Gastroesophageal sphincter (tissue), 4 donors: ENCODE measurements around the gene POMZP3. TPM values are rescaled to one million over a fixed set of nuclear protein-coding genes. Genes with fewer than 3 reads are reported as not detected.
"Not testable (repeated sequence)": the region's sequence is repeated elsewhere in the genome, so short reads cannot be mapped to it uniquely, and the experiment has no call there.

ENCODE experiments used
- ATAC-seq: fragments of 150-250 bp; one replicate; pipeline ENCODE4 v1.9.1; 2016; ENCODE audit warnings: mild to moderate bottlenecking, moderate library complexity
- H3K27ac ChIP-seq, 4 donors: fragments of 200-600 bp; sonication (generic) in 3 of 4; 1 replicate in 3 of 4; 2 replicates in 1 of 4; pipeline ENCODE4 v1.5.1; 2016 to 2019
- H3K27me3 ChIP-seq: fragments of 200-600 bp; sonication (generic); one replicate; pipeline ENCODE4 v1.5.1; 2019
- H3K36me3 ChIP-seq, 2 donors: fragments of 200-600 bp; sonication (generic); one replicate each; pipeline ENCODE4 v1.5.1; 2019; ENCODE audit warnings: control low read depth in 1 of 2
- H3K4me1 ChIP-seq, 3 donors: fragments of 200-600 bp; sonication (generic); 1 replicate in 2 of 3; 2 replicates in 1 of 3; pipeline ENCODE4 v1.5.1; 2016 to 2019; ENCODE audit warnings: control low read depth in 2 of 3
- H3K4me3 ChIP-seq, 2 donors: fragments of 200-600 bp; sonication (generic); one replicate each; pipeline ENCODE4 v1.5.1; 2019; ENCODE audit warnings: mild to moderate bottlenecking in 1 of 2, moderate library complexity in 1 of 2
- H3K9me3 ChIP-seq, 3 donors: fragments of 200-600 bp; sonication (generic); one replicate each; pipeline ENCODE4 v1.5.1; 2017 to 2019; ENCODE audit warnings: control low read depth in 2 of 3
- WGBS, 2 donors: methylation state at CpG; one replicate each; pipeline ENCODE4 v1.1.5; 2018; ENCODE audit warnings: low coverage in 1 of 2; 5-methylcytosine and 5-hydroxymethylcytosine counted together
- total RNA-seq, 4 donors: library from RNA; depleted of rRNA; stranded (reverse); fragments of >200 nt; gene quantifications; one replicate each; pipeline ENCODE4 v1.1.0, GENCODE V29; 2016

Gene POMZP3
- total RNA-seq, 4 donors from 2014 or later: 3.5 to 8.6 (median 7.2) TPM

GRCh38 chr7:76560157-76560556 lies 66.9 kb downstream of the POMZP3 start:
- H3K27me3 ChIP-seq, H3K4me3 ChIP-seq, H3K4me1 ChIP-seq, ATAC-seq, H3K27ac ChIP-seq, H3K36me3 ChIP-seq, H3K9me3 ChIP-seq: not testable (repeated sequence)
- 80 to 100% methylated on average over 1 of the region's 4 CpGs for WGBS, 2 donors

Other genes starting within 250 kb of the POMZP3 start
- gene SSC4D, start 217.6 kb downstream of the POMZP3 start, total RNA-seq: 1 to 10 TPM in 2 of 4 donors, under 1 TPM in 1, not detected in 1; 0.47 to 1.4 (median 1.1) TPM
- gene ZP3, start 202.3 kb downstream of the POMZP3 start, total RNA-seq: 1 to 10 TPM in 1 of 4 donors, under 1 TPM in 3; 0.20 to 4.7 (median 0.31) TPM
- gene DTX2, start 165.6 kb downstream of the POMZP3 start, total RNA-seq: 10 to 100 TPM; 15.4 to 28.6 (median 24.8) TPM
- under 1 TPM in 2 of 4 donors, not detected in 2; 0.40 to 0.81 TPM for gene UPK3B, start 116.7 kb downstream of the POMZP3 start, total RNA-seq
- 1 to 10 TPM in 1 of 4 donors, under 1 TPM in 2, not detected in 1; 0.42 to 3.7 (median 0.94) TPM for gene SPDYE16, start 84.0 kb downstream of the POMZP3 start, total RNA-seq